BJ (cell line): ENCODE results near the gene LCE2C. TPM values are rescaled to one million over a fixed set of nuclear protein-coding genes. Genes with fewer than 3 reads are reported as not detected.

Source experiments
- CTCF ChIA-PET: fragments of 350-600 bp; formaldehyde crosslinking; extraction: SDS; loops from one replicate; lab custom pipeline; 2021; ENCODE audit warnings: antibody characterized with exemption, inconsistent platforms; lab: Yijun Ruan, JAX
- POLR2A ChIA-PET: fragments of 300-600 bp; sonication (Branson Sonifier 250); formaldehyde crosslinking; extraction: SDS; loops from one replicate; lab custom pipeline; 2021; ENCODE audit warnings: antibody characterized with exemption; lab: Charles Lee
- DNase-seq: peaks from one replicate; pipeline ENCODE4 v3.0.0-alpha.2; 2011; ENCODE audit warnings: low read depth
- H3K27me3 ChIP-seq: 2 replicates; pipeline ENCODE4 v1.6.0; 2011; ENCODE audit warnings: low read length; ENCODE audit not compliant: control insufficient read depth, insufficient read depth
- H3K36me3 ChIP-seq: 2 replicates; pipeline ENCODE4 v1.5.1; 2011; ENCODE audit warnings: low read length; ENCODE audit not compliant: control insufficient read depth, insufficient read depth
- H3K4me3 ChIP-seq: 2 replicates; pipeline ENCODE4 v1.5.1; 2011; ENCODE audit warnings: low read depth, mild to moderate bottlenecking, control low read depth, low read length
- CTCF ChIP-seq: IDR thresholded peaks from 2 replicates; pipeline ENCODE4 v1.5.1; 2011; ENCODE audit warnings: low read depth, mild to moderate bottlenecking, control low read depth, inconsistent platforms, low read length, moderate library complexity; ENCODE audit not compliant: insufficient read depth
- polyA plus RNA-seq: library from polyadenylated mRNA; depleted of rRNA; stranded (reverse); fragments of >200 nt; gene quantifications from 2 replicates; pipeline ENCODE4 v1.2.3, GENCODE V29; 2011; rRNA removed

Gene LCE2C
- polyA plus RNA-seq, 1 experiment: not detected

- H3K27me3 ChIP-seq: no peaks in the 10 kb centered on the region
- no peak for TF ChIP-seq CTCF
- POLR2A ChIA-PET: no interaction called here
These were observed 43.2 kb downstream of the LCE2C start for GRCh38 chr1:152718238-152718637.

GRCh38 chr1:152725261-152725660 lies 50.2 kb downstream of the LCE2C start:
- H3K27me3 ChIP-seq: no peaks in the 10 kb centered on the region
- H3K36me3 ChIP-seq: no peaks in the 10 kb centered on the region
- DNase-seq: no peak
- H3K4me3 ChIP-seq: no peak overlapping the region
- ChIA-PET POLR2A (no interaction called here), CTCF (no interaction called here)
- no peak for TF ChIP-seq CTCF

More at GRCh38 chr1:152718238-152718637, 43.2 kb downstream of the LCE2C start:
- Histone ChIP-seq H3K4me3 (no peak overlapping the region), H3K36me3 (no peaks in the 10 kb centered on the region)
- CTCF ChIA-PET: no interaction called here
- DNase-seq: no peak

Other genes starting within 250 kb of the LCE2C start
- not detected in 2 replicates for gene LCE5A, start 164.5 kb upstream of the LCE2C start, polyA plus RNA-seq
- gene CRCT1, start 160.8 kb upstream of the LCE2C start, polyA plus RNA-seq: not detected in 2 replicates
- gene LCE3E, start 108.5 kb upstream of the LCE2C start, polyA plus RNA-seq: not detected in 2 replicates
- gene LCE3D, start 94.8 kb upstream of the LCE2C start, polyA plus RNA-seq: not detected in 2 replicates
- gene LCE3C, start 75.0 kb upstream of the LCE2C start, polyA plus RNA-seq: not detected in 2 replicates
- not detected in 2 replicates for gene LCE3B, start 61.5 kb upstream of the LCE2C start, polyA plus RNA-seq
- gene LCE3A, start 52.2 kb upstream of the LCE2C start, polyA plus RNA-seq: not detected in 2 replicates
- gene LCE2D, start 11.9 kb upstream of the LCE2C start, polyA plus RNA-seq: not detected in 2 replicates
- gene LCE2B, start 10.8 kb downstream of the LCE2C start, polyA plus RNA-seq: not detected in 2 replicates
- gene LCE2A, start 23.1 kb downstream of the LCE2C start, polyA plus RNA-seq: not detected in 2 replicates
- gene LCE4A, start 32.9 kb downstream of the LCE2C start, polyA plus RNA-seq: not detected in 2 replicates
- not detected in 2 replicates for gene KPRP, start 82.7 kb downstream of the LCE2C start, polyA plus RNA-seq
- not detected in 2 replicates for gene LCE1F, start 99.9 kb downstream of the LCE2C start, polyA plus RNA-seq
- not detected in 2 replicates for gene LCE1E, start 111.0 kb downstream of the LCE2C start, polyA plus RNA-seq
- not detected in 2 replicates for gene LCE1D, start 121.4 kb downstream of the LCE2C start, polyA plus RNA-seq
- gene LCE1C, start 131.4 kb downstream of the LCE2C start, polyA plus RNA-seq: not detected in 2 replicates
- not detected in 2 replicates for gene LCE1B, start 136.7 kb downstream of the LCE2C start, polyA plus RNA-seq
- gene LCE1A, start 152.2 kb downstream of the LCE2C start, polyA plus RNA-seq: not detected in 2 replicates
- gene LCE6A, start 167.6 kb downstream of the LCE2C start, polyA plus RNA-seq: not detected in 2 replicates
- not detected in 2 replicates for gene LCE7A, start 184.7 kb downstream of the LCE2C start, polyA plus RNA-seq
- not detected in 2 replicates for gene SMCP, start 203.0 kb downstream of the LCE2C start, polyA plus RNA-seq
- gene IVL, start 233.3 kb downstream of the LCE2C start, polyA plus RNA-seq: 0.05 TPM in 1 of 2 replicates, not detected in the other